PC-9 (cell line): ENCODE results near the gene VWA7. TPM values are rescaled to one million over a fixed set of nuclear protein-coding genes. Genes with fewer than 3 reads are reported as not detected.

Source experiments
- BruUV-seq: library from RNA; stranded (reverse); fragments of 400-500 nt; replicated peaks from 2 replicates; lab custom pipeline; 2021; lab: Mats Ljungman, UMichigan
- CTCF ChIA-PET: fragments of 300-600 bp; sonication (Branson Sonifier 250); formaldehyde crosslinking; loops from one replicate; lab custom pipeline; 2022; ENCODE audit warnings: antibody characterized with exemption; lab: Charles Lee
- POLR2A ChIA-PET: fragments of 300-600 bp; sonication (Branson Sonifier 250); formaldehyde crosslinking; loops from one replicate; lab custom pipeline; 2022; ENCODE audit warnings: antibody characterized with exemption; ENCODE audit not compliant: unreplicated experiment; lab: Charles Lee
- DNase-seq, 2 experiments: peaks; one replicate each; pipeline versions ENCODE4 v3.0.0 to v3.0.0-alpha.2; 2015 to 2022; ENCODE audit warnings: mixed read lengths in 1 of 2
- H2AFZ ChIP-seq: fragments of 200-600 bp; sonication (generic); 2 replicates; pipeline ENCODE4 v1.8.1; 2017; ENCODE audit warnings: antibody characterized with exemption
- H3F3A ChIP-seq: fragments of 200-600 bp; sonication (generic); 2 replicates; pipeline ENCODE4 v1.8.1; 2017; ENCODE audit warnings: antibody characterized with exemption, mild to moderate bottlenecking, low read depth; ENCODE audit not compliant: insufficient read depth
- H3K27ac ChIP-seq: fragments of 200-600 bp; sonication (generic); 2 replicates; pipeline ENCODE4 v1.6.1; 2016; ENCODE audit warnings: mixed run types
- H3K27me3 ChIP-seq: fragments of 200-600 bp; sonication (generic); 2 replicates; pipeline ENCODE4 v1.6.1; 2016; ENCODE audit warnings: low read depth, mixed run types; ENCODE audit not compliant: insufficient read depth
- H3K36me3 ChIP-seq: fragments of 200-600 bp; sonication (generic); 2 replicates; pipeline ENCODE4 v1.6.1; 2016; ENCODE audit warnings: low read depth, mixed run types
- H3K4me1 ChIP-seq: fragments of 200-600 bp; sonication (generic); replicated peaks from 2 replicates; pipeline ENCODE4 v1.6.1; 2016; ENCODE audit warnings: mixed run types; ENCODE audit not compliant: insufficient read depth
- H3K4me2 ChIP-seq: fragments of 200-600 bp; sonication (generic); 2 replicates; pipeline ENCODE4 v1.6.1; 2017; ENCODE audit warnings: mixed run types
- H3K4me3 ChIP-seq: fragments of 200-600 bp; sonication (generic); 2 replicates; pipeline ENCODE4 v1.6.1; 2016; ENCODE audit warnings: mixed run types
- H3K79me2 ChIP-seq: fragments of 200-600 bp; sonication (generic); 2 replicates; pipeline ENCODE4 v1.6.1; 2017; ENCODE audit warnings: low read depth, mixed run types
- H3K9me2 ChIP-seq: fragments of 200-600 bp; sonication (generic); 2 replicates; pipeline ENCODE4 v1.8.1; 2017; ENCODE audit warnings: mild to moderate bottlenecking; ENCODE audit not compliant: insufficient read depth
- H3K9me3 ChIP-seq: fragments of 200-600 bp; sonication (generic); 2 replicates; pipeline ENCODE4 v1.8.1; 2016; ENCODE audit warnings: low read depth; ENCODE audit not compliant: insufficient read depth
- H4K20me1 ChIP-seq: fragments of 200-600 bp; sonication (generic); 2 replicates; pipeline ENCODE4 v1.8.1; 2017; ENCODE audit not compliant: insufficient read depth
- EZH2 ChIP-seq: fragments of 200-600 bp; sonication (generic); IDR thresholded peaks from 2 replicates; pipeline ENCODE4 v1.8.0; 2017; ENCODE audit warnings: antibody characterized with exemption, low read depth
- intact Hi-C: fragments of 100-400 bp; cut with micrococcal nuclease; formaldehyde crosslinking; loops from one replicate; pipeline ENCODE4 v1.10.0; 2022; ENCODE audit not compliant: unreplicated experiment
- total RNA-seq: library from RNA; stranded (reverse); gene quantifications from 2 replicates; pipeline ENCODE4 v1.2.3, GENCODE V29; 2021
- TF ChIP-seq, protein P1 (sequence below): fragments of 200-600 bp; sonication (generic); conservative IDR thresholded peaks from 2 replicates; pipeline ENCODE4 v1.6.1; 2017; ENCODE audit warnings: mixed run types, antibody characterized with exemption, mild to moderate bottlenecking, moderate library complexity

The VWA7 gene
- total RNA-seq, 1 experiment from 2014 or later: 6.0 TPM

DNA sequence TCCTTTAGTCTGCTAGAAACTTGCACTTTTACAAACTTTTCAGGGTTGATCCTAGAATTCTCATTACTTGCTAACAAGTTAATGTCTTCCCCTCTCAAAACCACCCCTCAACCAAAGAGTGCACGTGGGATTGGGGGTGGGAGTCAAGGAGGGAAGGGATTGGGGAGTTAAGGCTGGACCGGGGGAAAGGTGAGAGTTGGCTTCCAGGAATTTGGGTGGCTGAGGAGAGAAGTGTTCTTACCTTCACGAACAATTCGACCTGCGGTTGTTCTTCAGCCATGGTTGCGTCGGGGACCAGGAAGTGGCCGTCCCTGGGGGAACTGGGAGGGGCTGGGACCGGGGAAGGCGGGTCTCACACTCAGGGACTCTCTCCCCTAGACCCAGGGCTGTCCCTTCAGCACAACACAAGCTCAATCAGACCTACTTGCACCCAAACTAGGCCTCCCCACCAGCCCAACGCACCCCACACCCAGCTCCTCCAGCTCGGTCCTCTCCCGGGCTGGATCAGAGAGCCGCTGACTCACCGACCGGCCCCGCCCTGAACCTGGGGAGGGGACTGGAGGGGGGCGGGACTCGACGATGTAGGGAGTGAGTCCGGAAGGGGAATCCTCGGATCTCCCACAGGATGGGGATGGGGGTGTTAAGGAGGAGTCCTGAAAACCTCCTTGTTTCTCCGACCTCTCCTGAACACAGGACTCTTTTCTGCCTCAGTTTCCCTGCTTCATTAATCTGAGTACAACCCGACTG, 40.9 kb downstream of the VWA7 start, which contains the start of gene CLIC1:
Gene CLIC1 (minus strand): TSS at position 510 of the 747 bp plus-strand sequence. CDS start 230 bp downstream, at position 280.
- BruUV-seq: TSS peak; percentile 60
- Histone ChIP-seq H3K36me3 (peaks cover 30% of the 10 kb centered on the region), H3K27me3 (no peaks in the 10 kb centered on the region), H2AFZ (peak within 1 kb of the TSS; percentile 75), H3K4me3 (peak within 1 kb of the TSS; percentile 86), H3K79me2 (peaks cover 57% of the 10 kb centered on the region), H3K4me2 (peak within 1 kb of the TSS; percentile 83), H3F3A (peaks cover 61% of the 10 kb centered on the region), H3K9me3 (no peaks in the 10 kb centered on the region), H4K20me1 (peaks cover 21% of the 10 kb centered on the region; the same call in 1 of the 2 replicates), H3K27ac (peak within 1 kb of the TSS; percentile 79), H3K4me1 (peaks cover 44% of the 10 kb centered on the region), H3K9me2 (no peaks in the 10 kb centered on the region)
- DNase-seq: peak; percentile 79 to 83
- ChIA-PET CTCF (interaction anchor here (3.2 kb wide), 1 partner anchor 34 kb away, joined by 10 read pairs; no protein-coding TSS in a partner anchor), POLR2A (interaction anchor here (0.6 to 1.5 kb wide), 7 partner anchors 10 to 162 kb away, joined by 3 to 6 read pairs (median 3); no protein-coding TSS in a partner anchor)
- intact Hi-C loops: loop anchor here (5.0 to 10.0 kb wide), 2 partner anchors 191 to 239 kb away; partner anchors contain the start of genes ATP6V1G2, DDX39B, MICB and NFKBIL1
- TF ChIP-seq, protein P1, sequence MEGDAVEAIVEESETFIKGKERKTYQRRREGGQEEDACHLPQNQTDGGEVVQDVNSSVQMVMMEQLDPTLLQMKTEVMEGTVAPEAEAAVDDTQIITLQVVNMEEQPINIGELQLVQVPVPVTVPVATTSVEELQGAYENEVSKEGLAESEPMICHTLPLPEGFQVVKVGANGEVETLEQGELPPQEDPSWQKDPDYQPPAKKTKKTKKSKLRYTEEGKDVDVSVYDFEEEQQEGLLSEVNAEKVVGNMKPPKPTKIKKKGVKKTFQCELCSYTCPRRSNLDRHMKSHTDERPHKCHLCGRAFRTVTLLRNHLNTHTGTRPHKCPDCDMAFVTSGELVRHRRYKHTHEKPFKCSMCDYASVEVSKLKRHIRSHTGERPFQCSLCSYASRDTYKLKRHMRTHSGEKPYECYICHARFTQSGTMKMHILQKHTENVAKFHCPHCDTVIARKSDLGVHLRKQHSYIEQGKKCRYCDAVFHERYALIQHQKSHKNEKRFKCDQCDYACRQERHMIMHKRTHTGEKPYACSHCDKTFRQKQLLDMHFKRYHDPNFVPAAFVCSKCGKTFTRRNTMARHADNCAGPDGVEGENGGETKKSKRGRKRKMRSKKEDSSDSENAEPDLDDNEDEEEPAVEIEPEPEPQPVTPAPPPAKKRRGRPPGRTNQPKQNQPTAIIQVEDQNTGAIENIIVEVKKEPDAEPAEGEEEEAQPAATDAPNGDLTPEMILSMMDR: no peak
- TF ChIP-seq EZH2: no peak

DNA sequence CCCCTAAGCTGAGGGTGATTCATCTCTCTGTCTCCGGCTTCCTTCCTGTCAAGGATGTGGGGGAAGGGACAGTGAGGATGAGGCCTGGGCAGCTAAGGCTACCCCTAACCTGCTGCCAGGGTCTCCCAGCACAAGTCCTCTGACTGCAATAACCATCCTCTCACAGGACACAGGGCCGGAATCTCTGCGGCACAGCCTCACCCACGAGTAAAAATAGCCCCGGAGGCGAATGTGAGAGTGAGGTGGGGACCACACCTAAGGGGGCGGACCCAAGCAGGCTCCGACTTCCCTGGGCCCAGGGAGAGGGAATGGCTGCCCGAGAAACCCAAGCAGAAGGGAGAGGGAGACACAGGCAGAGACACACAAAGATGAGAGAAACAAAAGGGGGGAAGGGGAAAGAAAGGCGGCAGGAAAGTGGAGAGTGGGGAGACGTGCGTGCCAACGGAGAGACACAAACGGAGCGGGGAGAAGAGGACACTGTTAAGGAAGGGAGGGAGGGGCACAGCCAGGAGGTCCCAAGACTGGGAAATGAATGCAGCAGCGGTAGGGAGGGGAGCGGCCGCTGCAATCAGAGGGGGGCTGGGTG, 42.2 kb downstream of the VWA7 start:
- peak; percentile 68 to 72 for DNase-seq
- POLR2A ChIA-PET: interaction anchor here (0.6 to 0.7 kb wide), 2 partner anchors 71 to 152 kb away, joined by 4 to 13 read pairs; no protein-coding TSS in a partner anchor
- peak overlapping the region; percentile 83 for H3K4me2 ChIP-seq
- intact Hi-C loops: loop anchor here (2.0 to 10.0 kb wide), 3 partner anchors 58 to 238 kb away; partner anchors contain the start of genes ATP6V1G2, DDX39B, MICB and NFKBIL1
- peaks cover 37% of the 10 kb centered on the region for H3K36me3 ChIP-seq
- peaks cover 39% of the 10 kb centered on the region for H3K4me1 ChIP-seq
- no peaks in the 10 kb centered on the region for H3K9me3 ChIP-seq
- peaks cover 74% of the 10 kb centered on the region for H3F3A ChIP-seq
- CTCF ChIA-PET: interaction anchor here (0.5 to 0.6 kb wide), 2 partner anchors 35 to 43 kb away, joined by 3 to 9 read pairs; no protein-coding TSS in a partner anchor
- H4K20me1 ChIP-seq: peaks cover 29% of the 10 kb centered on the region
- H2AFZ ChIP-seq: no peak overlapping the region
- H3K4me3 ChIP-seq: peak overlapping the region; percentile 86
- no peak for TF ChIP-seq EZH2
- TF ChIP-seq, protein P1: no peak
- H3K9me2 ChIP-seq: no peaks in the 10 kb centered on the region
- no peaks in the 10 kb centered on the region for H3K27me3 ChIP-seq
- H3K27ac ChIP-seq: peak overlapping the region; percentile 73
- peaks cover 51% of the 10 kb centered on the region for H3K79me2 ChIP-seq
- no TSS peak for BruUV-seq

DNA sequence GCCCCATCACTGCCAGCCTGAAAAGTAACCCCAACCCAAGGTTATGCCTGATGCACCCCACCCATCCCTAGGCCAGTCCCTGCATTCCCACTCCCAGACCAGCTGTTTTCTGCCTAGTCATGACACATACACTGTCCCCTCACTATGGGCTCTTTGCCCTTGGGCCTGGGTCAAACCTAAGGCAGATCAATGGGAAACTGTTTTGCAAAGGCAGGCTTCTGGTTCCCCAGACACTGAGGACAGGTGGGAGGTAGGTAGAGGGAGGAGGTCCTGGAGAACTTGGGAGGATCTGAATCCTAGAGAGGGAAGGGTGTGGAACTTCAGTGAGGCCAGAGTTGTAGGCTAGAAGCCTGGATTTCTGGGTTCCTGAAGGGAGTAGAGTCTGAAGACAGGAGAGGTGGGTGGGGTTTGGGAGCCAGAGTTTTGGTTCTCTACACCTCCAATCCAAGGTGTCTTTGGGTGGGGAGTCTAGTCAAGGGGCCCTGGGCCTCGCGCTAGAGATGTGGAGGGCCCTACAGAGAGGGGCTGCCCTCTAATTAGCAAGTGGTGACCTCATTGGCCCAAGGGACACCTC, 42.8 kb downstream of the VWA7 start:
- Histone ChIP-seq H3K4me2 (peak overlapping the region; percentile 83), H3K9me3 (no peaks in the 10 kb centered on the region), H3K4me1 (peaks cover 38% of the 10 kb centered on the region), H3F3A (peaks cover 75% of the 10 kb centered on the region), H3K4me3 (peak overlapping the region; percentile 86), H3K36me3 (peaks cover 37% of the 10 kb centered on the region), H2AFZ (no peak overlapping the region), H3K9me2 (no peaks in the 10 kb centered on the region), H4K20me1 (peaks cover 29% of the 10 kb centered on the region), H3K27ac (peak overlapping the region; percentile 73), H3K27me3 (no peaks in the 10 kb centered on the region), H3K79me2 (peaks cover 51% of the 10 kb centered on the region)
- no peak for TF ChIP-seq EZH2
- TF ChIP-seq, protein P1: no peak
- intact Hi-C loops: loop anchor here (2.0 to 10.0 kb wide), 2 partner anchors 58 to 190 kb away; partner anchors contain the start of genes ATP6V1G2, DDX39B and NFKBIL1
- ChIA-PET CTCF (no interaction called here), POLR2A (interaction anchor here (0.6 kb wide), 1 partner anchor 153 kb away, joined by 4 read pairs; no protein-coding TSS in a partner anchor)
- no peak for DNase-seq
- BruUV-seq: no TSS peak
